ENCODE measurements around the gene CPLX3.

DNA sequence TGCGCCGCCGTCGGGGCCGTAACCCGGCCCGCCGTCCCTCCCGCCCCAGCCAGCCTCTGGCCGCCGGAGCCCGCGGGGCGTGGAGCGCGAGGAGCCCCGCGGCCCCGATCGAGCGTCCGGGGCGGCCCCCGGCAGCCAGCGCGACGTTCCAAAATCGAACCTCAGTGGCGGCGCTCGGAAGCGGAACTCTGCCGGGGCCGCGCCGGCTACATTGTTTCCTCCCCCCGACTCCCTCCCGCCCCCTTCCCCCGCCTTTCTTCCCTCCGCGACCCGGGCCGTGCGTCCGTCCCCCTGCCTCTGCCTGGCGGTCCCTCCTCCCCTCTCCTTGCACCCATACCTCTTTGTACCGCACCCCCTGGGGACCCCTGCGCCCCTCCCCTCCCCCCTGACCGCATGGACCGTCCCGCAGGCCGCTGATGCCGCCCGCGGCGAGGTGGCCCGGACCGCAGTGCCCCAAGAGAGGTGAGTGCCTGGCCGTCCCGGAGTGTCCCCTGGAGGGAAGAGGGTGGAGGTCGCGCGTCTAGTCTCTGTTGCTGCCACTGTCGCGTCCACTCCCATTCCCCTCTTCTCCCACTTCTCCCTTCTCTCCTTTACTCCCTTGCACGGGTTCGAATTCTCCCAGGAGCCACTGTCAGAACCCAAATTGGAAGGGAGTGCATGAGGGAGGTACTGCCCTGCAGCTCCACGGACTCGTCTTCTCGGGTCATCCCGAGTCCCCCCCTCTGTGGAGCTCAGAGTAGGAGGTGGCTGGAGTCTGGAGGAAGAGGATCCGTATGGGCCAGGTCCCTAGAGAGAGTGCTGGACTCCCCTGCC lies 44.0 kb upstream of the CPLX3 start:
- TF ChIP-seq MAX (IDR thresholded peaks at IDR 0.05; ENCODE audit: low read depth, low read length) = no peak
- TF ChIP-seq, protein P1, sequence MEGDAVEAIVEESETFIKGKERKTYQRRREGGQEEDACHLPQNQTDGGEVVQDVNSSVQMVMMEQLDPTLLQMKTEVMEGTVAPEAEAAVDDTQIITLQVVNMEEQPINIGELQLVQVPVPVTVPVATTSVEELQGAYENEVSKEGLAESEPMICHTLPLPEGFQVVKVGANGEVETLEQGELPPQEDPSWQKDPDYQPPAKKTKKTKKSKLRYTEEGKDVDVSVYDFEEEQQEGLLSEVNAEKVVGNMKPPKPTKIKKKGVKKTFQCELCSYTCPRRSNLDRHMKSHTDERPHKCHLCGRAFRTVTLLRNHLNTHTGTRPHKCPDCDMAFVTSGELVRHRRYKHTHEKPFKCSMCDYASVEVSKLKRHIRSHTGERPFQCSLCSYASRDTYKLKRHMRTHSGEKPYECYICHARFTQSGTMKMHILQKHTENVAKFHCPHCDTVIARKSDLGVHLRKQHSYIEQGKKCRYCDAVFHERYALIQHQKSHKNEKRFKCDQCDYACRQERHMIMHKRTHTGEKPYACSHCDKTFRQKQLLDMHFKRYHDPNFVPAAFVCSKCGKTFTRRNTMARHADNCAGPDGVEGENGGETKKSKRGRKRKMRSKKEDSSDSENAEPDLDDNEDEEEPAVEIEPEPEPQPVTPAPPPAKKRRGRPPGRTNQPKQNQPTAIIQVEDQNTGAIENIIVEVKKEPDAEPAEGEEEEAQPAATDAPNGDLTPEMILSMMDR (IDR thresholded peaks at IDR 0.05; ENCODE audit: low read depth, low read length) = no peak

Measured in NB4 (cell line).